Inflammatory macrophage treated with lipopolysaccharide for 1 hour (primary cell): ENCODE data around the gene NEK6.
A peak's percentile ranks its signal among the peaks of the same experiment; 100 is the strongest.

Experiments used
- DNase-seq, 2 donors: peaks; one replicate each; pipeline ENCODE4 v3.0.0-alpha.2; 2020 to 2022

Gene NEK6

GRCh38 chr9:124326378-124326777 lies 68.6 kb downstream of the NEK6 start:
- DNase-seq = no peak

DNA sequence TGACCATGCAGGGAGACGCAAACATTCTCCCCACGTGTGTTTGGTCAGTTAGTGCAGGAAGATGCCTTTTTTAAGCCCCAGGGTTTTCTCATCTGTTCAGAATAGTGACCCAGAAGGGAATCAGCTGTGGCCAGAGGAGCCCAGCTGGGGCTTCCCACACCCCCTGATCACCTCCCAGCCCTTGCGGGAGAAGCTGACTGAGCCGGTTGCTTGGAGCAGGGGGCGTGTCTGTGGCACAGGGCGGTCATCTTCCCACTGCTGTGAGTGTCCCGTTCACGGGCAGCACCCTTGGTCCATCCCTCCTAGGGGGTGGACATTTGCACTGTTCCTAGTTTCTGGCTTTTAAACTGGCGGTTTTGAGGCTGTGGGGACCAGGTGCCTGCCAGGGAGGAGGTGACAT lies 69.7 kb downstream of the NEK6 start:
- DNase-seq = peak in 1 of 2 donors; percentile 23

DNA sequence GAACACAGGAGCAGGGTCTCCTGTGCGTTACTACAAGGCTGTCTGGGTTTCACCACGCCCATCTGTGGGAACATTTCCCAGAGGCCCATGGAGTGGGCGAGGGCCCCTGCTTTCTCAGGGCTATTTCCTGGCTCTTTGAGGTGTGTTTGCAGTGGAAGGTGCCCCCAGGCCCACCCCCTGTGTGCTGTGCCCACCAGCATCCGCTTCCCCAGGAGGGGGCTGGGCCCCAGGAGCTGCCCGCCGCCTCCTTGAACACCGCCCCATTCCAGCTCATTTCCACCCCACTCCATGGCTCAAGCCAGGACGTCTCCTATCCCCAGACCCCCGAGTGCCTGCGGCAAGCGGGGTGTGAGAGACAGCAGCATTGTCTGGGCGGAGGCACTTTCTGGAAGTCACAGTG lies 70.5 kb downstream of the NEK6 start:
- DNase-seq = no peak

GRCh38 chr9:124329206-124329792 lies 71.5 kb downstream of the NEK6 start:
- DNase-seq = no peak

- no peak for DNase-seq
These were observed 72.4 kb downstream of the NEK6 start for GRCh38 chr9:124330011-124330697.

- DNase-seq = no peak
These were observed 73.8 kb downstream of the NEK6 start for GRCh38 chr9:124331580-124331979.

DNA sequence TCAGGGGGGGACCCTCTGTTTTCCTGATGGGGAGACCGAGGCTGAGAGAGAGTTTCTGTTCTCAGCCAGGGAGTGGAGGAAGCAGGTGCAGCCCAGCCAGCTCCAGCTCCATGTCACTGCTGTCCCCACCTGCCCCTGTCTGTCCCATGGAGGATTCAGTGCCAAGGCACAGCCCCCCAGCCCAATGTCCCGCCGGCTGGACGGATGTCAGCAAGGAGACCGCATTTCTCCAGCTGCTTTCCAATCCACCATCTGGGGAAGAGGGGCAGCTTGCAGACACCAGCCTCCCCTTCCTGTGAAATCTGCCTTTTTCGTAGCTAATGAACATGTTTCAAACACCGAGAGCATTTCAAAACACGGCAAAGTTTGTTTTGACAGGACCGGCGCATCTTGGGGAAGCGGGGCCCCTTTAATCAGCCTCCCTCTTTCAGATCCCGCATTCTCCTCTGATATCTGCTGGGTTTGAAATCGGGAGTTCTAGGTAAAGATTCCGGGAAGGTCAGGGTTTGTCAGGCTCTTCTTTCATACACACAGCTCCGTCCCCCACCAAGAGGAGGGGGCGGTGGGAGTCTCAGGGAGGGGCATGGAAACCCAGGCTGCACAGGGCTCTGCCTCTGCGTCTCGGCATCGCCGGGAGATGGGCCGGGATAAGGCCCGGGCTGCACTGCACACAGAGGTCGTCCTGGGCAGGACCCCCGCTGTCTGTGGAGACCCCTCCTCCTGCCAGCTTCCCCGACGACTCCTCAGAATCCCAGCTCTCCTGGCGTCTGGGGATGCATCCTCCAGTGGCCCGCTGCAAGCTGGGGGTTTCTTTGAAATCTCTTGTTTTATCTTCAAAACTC lies 74.8 kb downstream of the NEK6 start:
- DNase-seq = no peak

- DNase-seq = no peak
These were observed 75.4 kb downstream of the NEK6 start for GRCh38 chr9:124333203-124333579.

DNA sequence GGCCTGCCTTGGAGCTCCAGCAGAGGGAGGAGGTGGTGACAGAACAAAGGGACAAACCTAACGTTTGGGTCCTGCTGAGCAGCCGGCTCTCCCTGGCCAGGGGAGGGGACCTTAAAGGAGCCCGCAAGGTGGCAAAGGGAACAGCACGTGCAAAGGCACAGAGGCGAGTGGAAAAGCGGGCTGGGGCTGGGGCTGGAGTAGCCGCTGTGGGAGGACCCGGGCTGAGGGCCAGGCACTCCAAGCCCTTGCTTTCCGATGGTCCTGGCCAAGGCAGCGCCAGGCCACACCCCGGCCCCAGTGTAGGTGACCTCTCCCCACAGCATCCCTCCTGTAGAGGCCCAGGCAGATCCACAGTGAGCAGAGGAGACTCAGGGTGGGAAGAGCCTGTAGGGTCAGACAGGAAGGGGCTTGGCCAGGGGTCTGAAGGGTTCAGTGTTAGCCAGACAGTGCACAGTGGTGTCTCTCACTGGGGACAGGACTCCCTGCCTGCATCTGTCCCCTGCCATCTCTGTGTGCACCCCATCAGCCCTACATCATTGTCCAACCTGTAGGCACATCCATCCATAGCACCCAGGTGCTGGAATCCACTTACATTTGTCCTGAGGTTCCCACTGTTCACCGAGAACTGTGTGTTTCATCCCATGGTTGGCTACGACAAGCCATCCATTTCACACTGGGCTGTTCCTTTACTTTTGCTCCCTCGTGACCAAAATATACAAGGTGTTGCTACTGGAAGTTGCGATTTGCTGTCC lies 77.0 kb downstream of the NEK6 start:
- no peak for DNase-seq

GRCh38 chr9:124335320-124335707 lies 77.6 kb downstream of the NEK6 start:
- DNase-seq = no peak

DNA sequence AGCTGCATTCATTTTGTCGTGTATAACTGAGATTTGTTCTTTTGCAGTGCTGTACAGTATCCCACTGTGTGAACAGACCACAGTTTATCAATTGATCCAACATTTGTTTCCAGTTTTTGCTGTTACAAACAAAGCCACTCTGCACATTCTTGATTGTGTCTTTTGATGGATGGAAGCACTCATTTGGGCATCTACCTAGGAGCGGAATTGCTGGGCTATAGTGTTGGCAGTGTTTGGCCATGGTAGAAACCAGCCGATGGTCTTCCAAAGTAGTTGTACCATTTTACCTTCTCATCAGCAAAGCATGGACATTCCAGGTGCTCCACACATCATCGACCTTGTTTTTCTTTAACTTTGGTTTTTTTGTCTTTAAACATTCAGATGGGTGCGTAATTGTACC lies 79.8 kb downstream of the NEK6 start:
- no peak for DNase-seq

- DNase-seq = no peak
These were observed 81.9 kb downstream of the NEK6 start for GRCh38 chr9:124339603-124340146.

DNA sequence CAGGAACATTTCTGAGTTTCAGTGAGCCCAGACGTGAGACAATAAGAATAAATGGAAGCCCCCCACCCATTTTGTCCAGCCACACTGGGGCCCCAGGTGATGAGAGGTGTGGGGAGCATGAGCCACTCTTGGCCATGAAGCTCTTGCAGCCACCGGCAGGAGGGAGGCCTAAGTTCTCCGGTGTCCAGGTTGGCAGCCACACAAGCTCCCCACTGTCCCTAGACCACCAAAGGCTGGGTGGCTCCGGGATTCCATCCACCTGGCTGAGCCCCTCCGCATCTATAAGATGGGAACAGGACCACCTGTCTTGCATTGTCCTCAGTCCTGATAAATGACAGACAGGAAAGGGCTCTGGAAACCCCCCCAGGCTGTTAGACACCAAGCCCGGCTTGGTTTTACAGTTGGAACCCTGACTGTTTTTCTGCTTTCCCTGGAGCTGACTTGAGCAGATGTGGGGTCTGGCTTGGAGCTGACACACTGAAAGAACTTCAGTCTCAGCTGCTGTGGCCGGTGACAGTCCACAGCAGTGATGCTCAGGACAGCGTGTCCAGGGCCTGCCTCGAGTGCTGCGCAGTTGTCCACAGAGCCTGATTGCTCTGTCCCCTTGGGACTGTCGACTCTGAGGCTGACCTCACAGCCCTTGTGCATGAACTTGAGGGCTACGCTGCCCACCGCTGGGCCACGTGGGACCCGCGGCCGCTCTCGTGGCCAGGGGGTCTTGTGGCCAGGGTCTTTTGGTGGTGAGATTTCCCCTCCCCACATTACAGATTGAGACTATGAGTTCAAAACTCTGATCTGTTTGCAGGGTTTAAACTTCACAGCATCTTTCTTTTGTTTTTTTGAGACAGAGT lies 82.7 kb downstream of the NEK6 start:
- DNase-seq = no peak

GRCh38 chr9:124341455-124342170 lies 83.9 kb downstream of the NEK6 start:
- DNase-seq = no peak

DNA sequence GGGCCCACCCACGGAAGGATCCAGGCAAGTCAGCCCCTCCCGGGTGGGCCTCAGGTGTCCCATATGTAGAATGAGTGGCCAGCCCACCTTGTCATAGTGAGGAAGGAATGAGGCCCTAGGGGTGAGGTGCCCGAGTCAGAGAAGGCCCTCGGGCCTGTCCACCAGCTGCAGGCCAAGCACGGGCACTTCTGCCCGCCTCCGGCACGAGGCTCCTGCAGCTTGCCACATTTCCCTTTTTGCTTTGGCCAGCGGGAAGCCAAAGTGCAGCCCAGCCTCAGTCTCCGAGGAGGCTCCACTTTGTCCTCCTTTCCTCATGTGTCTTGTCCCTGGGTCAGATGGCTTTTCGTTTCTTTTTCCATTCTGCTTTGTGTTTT lies 84.6 kb downstream of the NEK6 start:
- peak in 1 of 2 donors; percentile 41 for DNase-seq

- no peak for DNase-seq
These were observed 85.2 kb downstream of the NEK6 start for GRCh38 chr9:124342776-124343485.

GRCh38 chr9:124343533-124344290 lies 86.0 kb downstream of the NEK6 start:
- DNase-seq = no peak

DNA sequence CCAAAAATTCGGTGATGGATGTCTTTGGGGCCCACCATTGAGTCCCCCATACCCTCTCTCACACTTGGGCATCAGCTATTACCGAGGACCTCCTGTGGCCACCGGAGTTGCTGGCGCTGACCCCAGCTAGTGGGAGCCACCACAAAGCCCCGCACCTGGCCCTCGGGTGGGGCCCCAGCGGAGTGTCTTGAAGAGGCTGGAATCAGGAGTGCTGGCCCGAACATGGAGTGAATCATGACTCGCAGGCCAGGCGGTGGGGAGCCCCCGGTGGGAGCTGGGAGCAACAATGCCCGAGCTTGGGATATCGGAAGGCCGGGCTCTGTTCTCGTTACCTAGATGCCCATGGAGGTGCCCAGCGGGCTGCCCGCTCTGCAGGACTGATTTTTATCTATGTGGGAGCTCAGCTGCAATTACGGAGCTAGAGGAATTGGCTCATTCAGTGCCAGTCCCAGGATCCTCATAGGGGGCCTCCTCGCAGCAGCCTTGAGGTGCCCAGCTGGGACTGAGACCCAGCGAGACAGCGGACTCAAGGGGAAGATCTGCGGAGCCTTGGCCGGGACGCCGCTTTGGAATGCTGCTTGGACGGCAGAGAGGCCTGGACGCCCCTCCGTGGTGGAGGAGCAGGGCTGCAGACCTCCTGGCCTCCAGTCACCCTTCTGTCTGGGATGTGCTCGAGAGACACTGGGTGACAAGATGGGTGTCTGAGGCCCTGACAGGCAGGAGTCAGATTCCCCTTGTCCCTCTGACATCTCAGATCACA lies 86.7 kb downstream of the NEK6 start:
- DNase-seq = no peak

DNA sequence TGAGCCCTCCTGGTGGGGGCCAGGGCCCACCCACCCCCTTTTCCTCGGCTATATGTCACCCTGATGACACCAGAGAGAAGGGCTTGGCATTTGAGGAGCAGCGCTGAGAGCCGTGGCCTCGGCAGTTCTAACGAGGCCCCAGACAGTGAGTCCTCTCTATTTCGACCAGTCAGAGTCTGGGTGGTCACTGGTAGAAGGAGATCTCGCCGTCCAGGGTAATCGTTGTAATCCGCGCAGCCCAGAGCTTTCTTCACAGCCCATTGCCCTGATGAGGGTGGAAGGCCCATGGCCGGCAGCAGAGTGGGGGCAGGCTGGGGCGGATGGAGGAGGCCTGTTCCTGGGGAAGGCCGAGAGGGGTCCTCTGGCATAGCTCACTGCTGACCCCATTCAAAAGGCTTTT lies 87.3 kb downstream of the NEK6 start:
- DNase-seq = no peak
